ENCODE results near the gene IQCF2. TPM values are rescaled to one million over a fixed set of nuclear protein-coding genes. Genes with fewer than 3 reads are reported as not detected.
"Not testable (repeated sequence)": the region's sequence is repeated elsewhere in the genome, so short reads cannot be mapped to it uniquely, and the experiment has no call there.

Gene IQCF2
- total RNA-seq, 4 donors from 2014 or later = not detected

- 85% methylated on average over 15 of the region's 15 CpGs for WGBS
- H3K9me3 ChIP-seq = no peaks in the 10 kb centered on the region
- no peak overlapping the region for H3K27ac ChIP-seq
- no peaks in the 10 kb centered on the region for H3K27me3 ChIP-seq
- no peak overlapping the region for H3K4me3 ChIP-seq
- TF ChIP-seq POLR2A (IDR thresholded peaks at IDR 0.05) (no peak), CTCF (IDR thresholded peaks at IDR 0.05) (no peak), EP300 (IDR thresholded peaks at IDR 0.05) (no peak), POLR2AphosphoS5 (IDR thresholded peaks at IDR 0.05) (no peak)
- DNase-seq (ENCODE audit: low spot score in 2 of 2) = no peak
- no peaks in the 10 kb centered on the region for H3K36me3 ChIP-seq
- no peaks in the 10 kb centered on the region for H3K4me1 ChIP-seq
Measured at GRCh38 chr3:51897391-51897790, 36.0 kb downstream of the IQCF2 start.

- not testable (repeated sequence) for H3K4me1 ChIP-seq; H3K27me3 ChIP-seq; DNase-seq (ENCODE audit: low spot score in 2 of 2); H3K36me3 ChIP-seq; H3K27ac ChIP-seq; H3K9me3 ChIP-seq; H3K4me3 ChIP-seq
- WGBS = 66% methylated on average over 7 of the region's 7 CpGs
Measured at GRCh38 chr3:51900043-51900442, 38.6 kb downstream of the IQCF2 start.

GRCh38 chr3:51902361-51902760 lies 40.9 kb downstream of the IQCF2 start:
- 57% methylated on average over 7 of the region's 7 CpGs for WGBS
- H3K27me3 ChIP-seq; H3K27ac ChIP-seq; DNase-seq (ENCODE audit: low spot score in 2 of 2); H3K4me3 ChIP-seq; H3K9me3 ChIP-seq; H3K36me3 ChIP-seq; H3K4me1 ChIP-seq: not testable (repeated sequence)

- Histone ChIP-seq H3K27ac (no peak overlapping the region), H3K4me1 (no peaks in the 10 kb centered on the region), H3K9me3 (peaks cover 2% of the 10 kb centered on the region), H3K4me3 (no peak overlapping the region), H3K36me3 (no peaks in the 10 kb centered on the region), H3K27me3 (no peaks in the 10 kb centered on the region)
- no peak for TF ChIP-seq CTCF (IDR thresholded peaks at IDR 0.05)
- no peak for TF ChIP-seq POLR2AphosphoS5 (IDR thresholded peaks at IDR 0.05)
- no peak for TF ChIP-seq POLR2A (IDR thresholded peaks at IDR 0.05)
- no peak for TF ChIP-seq EP300 (IDR thresholded peaks at IDR 0.05)
- WGBS = 73% methylated on average over 2 of the region's 2 CpGs
- no peak for DNase-seq (ENCODE audit: low spot score in 2 of 2)
Measured at GRCh38 chr3:51904034-51904823, 42.8 kb downstream of the IQCF2 start.

- 72% methylated on average over 4 of the region's 4 CpGs for WGBS
- DNase-seq (ENCODE audit: low spot score in 2 of 2) = no peak
- Histone ChIP-seq H3K27me3 (no peaks in the 10 kb centered on the region), H3K9me3 (peaks cover 6% of the 10 kb centered on the region), H3K4me3 (no peak overlapping the region), H3K27ac (no peak overlapping the region), H3K36me3 (no peaks in the 10 kb centered on the region), H3K4me1 (no peaks in the 10 kb centered on the region)
- no peak for TF ChIP-seq CTCF (IDR thresholded peaks at IDR 0.05)
- TF ChIP-seq EP300 (IDR thresholded peaks at IDR 0.05) = no peak
- TF ChIP-seq POLR2AphosphoS5 (IDR thresholded peaks at IDR 0.05) = no peak
- no peak for TF ChIP-seq POLR2A (IDR thresholded peaks at IDR 0.05)
Measured at GRCh38 chr3:51908026-51908425, 46.6 kb downstream of the IQCF2 start.

Other genes starting within 250 kb of the IQCF2 start
- gene TEX264, start 190.4 kb upstream of the IQCF2 start, total RNA-seq = 100 to 1,000 TPM in 3 of 4 donors, 10 to 100 TPM in 1; 52.3 to 137 (median 129) TPM
- gene GRM2, start 154.5 kb upstream of the IQCF2 start, total RNA-seq = 1 to 10 TPM; 1.9 to 7.3 (median 5.8) TPM
- gene IQCF6, start 82.4 kb upstream of the IQCF2 start, total RNA-seq = not detected
- not detected for gene IQCF5, start 14.0 kb downstream of the IQCF2 start, total RNA-seq
- not detected for gene IQCF1, start 41.7 kb downstream of the IQCF2 start, total RNA-seq
- gene RRP9, start 80.3 kb downstream of the IQCF2 start, total RNA-seq = 10 to 100 TPM; 13.4 to 16.7 (median 14.8) TPM
- gene PARP3, start 80.7 kb downstream of the IQCF2 start, total RNA-seq = 10 to 100 TPM in 2 of 4 donors, 1 to 10 TPM in 2; 8.1 to 21.8 (median 14.0) TPM
- not detected for gene GPR62, start 93.8 kb downstream of the IQCF2 start, total RNA-seq
- gene PCBP4, start 105.8 kb downstream of the IQCF2 start, total RNA-seq = 10 to 100 TPM; 24.6 to 32.1 (median 28.6) TPM
- gene ABHD14B, start 112.4 kb downstream of the IQCF2 start, total RNA-seq = 10 to 100 TPM; 50.0 to 79.7 (median 59.0) TPM
- 10 to 100 TPM in 1 of 4 donors, 1 to 10 TPM in 3; 3.1 to 11.9 (median 8.3) TPM for gene ABHD14A, start 113.4 kb downstream of the IQCF2 start, total RNA-seq
- gene ACY1, start 121.9 kb downstream of the IQCF2 start, total RNA-seq = 10 to 100 TPM; 31.2 to 49.3 (median 36.8) TPM
- gene RPL29, start 134.3 kb downstream of the IQCF2 start, total RNA-seq = 1,000 to 10,000 TPM; 1,428 to 2,708 (median 2,246) TPM
- 100 to 1,000 TPM in 3 of 4 donors, 10 to 100 TPM in 1; 91.1 to 190 (median 146) TPM for gene DUSP7, start 195.0 kb downstream of the IQCF2 start, total RNA-seq